ENCODE data around the gene EIF1AD.
"Not testable (repeated sequence)": the region's sequence is repeated elsewhere in the genome, so short reads cannot be mapped to it uniquely, and the experiment has no call there.

The EIF1AD gene

GRCh38 chr11:65958774-65959420 is 43.1 kb downstream of the EIF1AD start:
- DNase-seq (ENCODE audit: low read depth), result no peak
- no peak overlapping the region for H3K4me3 ChIP-seq (replicated peaks; ENCODE audit: low read depth, low read length)
- TF ChIP-seq CTCF (IDR thresholded peaks at IDR 0.05; ENCODE audit: low read length, missing control alignments), result no peak

GRCh38 chr11:65958291-65958690 is 43.7 kb downstream of the EIF1AD start:
- no peak overlapping the region for H3K4me3 ChIP-seq (replicated peaks; ENCODE audit: low read depth, low read length)
- no peak for TF ChIP-seq CTCF (IDR thresholded peaks at IDR 0.05; ENCODE audit: low read length, missing control alignments)
- DNase-seq (ENCODE audit: low read depth), result no peak

- no peak for DNase-seq (ENCODE audit: low read depth)
- no peak overlapping the region for H3K4me3 ChIP-seq (replicated peaks; ENCODE audit: low read depth, low read length)
- no peak for TF ChIP-seq CTCF (IDR thresholded peaks at IDR 0.05; ENCODE audit: low read length, missing control alignments)
Observed at GRCh38 chr11:65954771-65955170, 47.2 kb downstream of the EIF1AD start.

GRCh38 chr11:65953471-65953870 is 48.5 kb downstream of the EIF1AD start:
- no peak for DNase-seq (ENCODE audit: low read depth)
- no peak for TF ChIP-seq CTCF (IDR thresholded peaks at IDR 0.05; ENCODE audit: low read length, missing control alignments)
- no peak overlapping the region for H3K4me3 ChIP-seq (replicated peaks; ENCODE audit: low read depth, low read length)

- no peak for TF ChIP-seq CTCF (IDR thresholded peaks at IDR 0.05; ENCODE audit: low read length, missing control alignments)
- DNase-seq (ENCODE audit: low read depth), result no peak
- H3K4me3 ChIP-seq (replicated peaks; ENCODE audit: low read depth, low read length), result no peak overlapping the region
Observed at GRCh38 chr11:65952052-65952521, 49.9 kb downstream of the EIF1AD start.

- not testable (repeated sequence) for DNase-seq (ENCODE audit: low read depth); H3K4me3 ChIP-seq (replicated peaks; ENCODE audit: low read depth, low read length)
Observed at GRCh38 chr11:65951641-65952040, 50.3 kb downstream of the EIF1AD start.

- H3K4me3 ChIP-seq (replicated peaks; ENCODE audit: low read depth, low read length), result not testable (repeated sequence)
Observed at GRCh38 chr11:65950711-65951110, 51.2 kb downstream of the EIF1AD start.

GRCh38 chr11:65947603-65948125 is 54.3 kb downstream of the EIF1AD start:
- TF ChIP-seq CTCF (IDR thresholded peaks at IDR 0.05; ENCODE audit: low read length, missing control alignments), result no peak
- H3K4me3 ChIP-seq (replicated peaks; ENCODE audit: low read depth, low read length), result no peak overlapping the region
- no peak for DNase-seq (ENCODE audit: low read depth)

More at GRCh38 chr11:65950711-65951110, 51.2 kb downstream of the EIF1AD start:
- not testable (repeated sequence) for DNase-seq (ENCODE audit: low read depth)
